Hematopoietic multipotent progenitor cell treated with erythropoietin and hydrocortisone succinate and interleukin-3 and kit ligand, for 4 days (in vitro differentiated cells): ENCODE results near the gene MRPS11.
"Not testable (repeated sequence)": the region's sequence is repeated elsewhere in the genome, so short reads cannot be mapped to it uniquely, and the experiment has no call there.

Experiments used
- DNase-seq: peaks from one replicate; pipeline ENCODE4 v3.0.0-alpha.2; 2015

The MRPS11 gene

DNA sequence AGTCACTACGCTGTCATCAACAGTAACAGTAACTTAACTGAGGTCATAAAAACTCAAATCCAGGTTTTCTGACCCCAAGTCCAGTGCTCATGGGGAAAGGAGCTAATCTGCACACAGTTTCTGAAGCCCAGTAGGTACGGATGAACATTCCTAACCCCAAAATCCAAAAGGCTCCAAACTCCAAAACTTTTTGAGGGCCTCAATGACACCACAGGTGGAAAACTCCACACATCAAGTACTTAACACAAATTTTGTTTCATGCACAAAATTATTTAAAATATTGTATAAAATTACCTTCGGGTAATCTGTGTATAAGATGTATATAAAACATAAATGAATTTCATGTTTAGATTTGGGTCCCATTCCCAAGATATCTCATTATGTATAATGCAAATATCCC, 10.8 kb upstream of the MRPS11 start:
- DNase-seq, result no peak

- DNase-seq, result no peak
Measured at GRCh38 chr15:88463870-88464532, 3.5 kb upstream of the MRPS11 start.

DNA sequence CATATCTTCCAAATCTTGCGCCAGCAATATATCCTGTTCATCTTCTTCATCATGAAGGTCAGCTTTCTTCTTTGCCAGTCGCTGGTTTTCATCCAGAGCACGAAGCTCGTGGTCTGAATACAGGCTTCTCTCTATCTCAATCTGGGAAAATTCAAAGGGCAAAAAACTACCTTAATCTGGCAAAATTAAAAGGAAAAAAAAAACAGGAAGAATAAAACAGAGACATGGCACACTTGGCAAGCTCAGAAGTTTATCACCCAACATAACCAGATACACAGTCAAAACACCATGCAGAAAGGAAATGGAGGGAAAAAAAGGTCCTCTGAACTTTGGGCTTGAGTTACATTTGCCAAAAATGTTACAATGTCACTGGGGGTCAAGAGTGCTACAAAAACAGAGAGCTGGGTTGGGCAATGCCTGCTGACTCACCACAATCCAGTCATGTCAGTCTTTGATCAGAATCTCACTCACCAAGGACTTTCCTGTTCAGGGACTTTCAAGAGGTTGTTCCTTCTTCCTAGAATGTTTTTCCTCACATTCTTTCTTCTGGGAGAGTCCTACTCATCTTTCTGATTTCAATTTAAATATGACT, 1.8 kb upstream of the MRPS11 start:
- DNase-seq, result peak; percentile 58

DNA sequence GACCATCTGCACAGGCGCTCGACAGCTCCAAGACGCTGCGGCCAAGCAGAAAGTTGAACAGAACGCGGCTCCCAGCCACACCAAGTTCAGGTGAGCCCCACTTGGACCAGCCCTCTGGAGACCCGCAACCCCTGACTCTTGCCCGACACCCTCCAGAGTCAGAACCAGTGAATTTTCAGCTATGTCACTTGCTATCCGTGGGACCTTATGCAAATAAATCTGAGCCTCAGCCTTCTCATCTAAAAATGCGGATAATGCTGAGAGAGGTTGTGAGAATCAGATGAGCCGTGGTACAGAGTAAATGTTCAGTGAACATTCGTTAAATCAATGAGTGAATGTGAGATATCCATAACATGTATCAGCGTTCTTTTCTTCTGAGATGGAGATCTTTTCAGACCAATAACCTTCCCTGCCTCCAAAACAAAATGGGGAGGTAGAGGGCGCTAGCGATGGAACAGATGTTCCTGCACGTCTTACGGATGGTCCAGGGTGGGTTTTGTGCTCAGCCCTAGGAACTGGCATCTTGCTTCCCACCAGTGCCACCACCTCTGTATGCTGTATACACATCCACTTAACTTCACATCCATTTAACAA, 524 bp downstream of the MRPS11 start:
- DNase-seq, result peak; percentile 52

GRCh38 chr15:88468721-88469120, 1.2 kb downstream of the MRPS11 start:
- not testable (repeated sequence) for DNase-seq

GRCh38 chr15:88469321-88469720, 1.8 kb downstream of the MRPS11 start:
- DNase-seq, result no peak

DNA sequence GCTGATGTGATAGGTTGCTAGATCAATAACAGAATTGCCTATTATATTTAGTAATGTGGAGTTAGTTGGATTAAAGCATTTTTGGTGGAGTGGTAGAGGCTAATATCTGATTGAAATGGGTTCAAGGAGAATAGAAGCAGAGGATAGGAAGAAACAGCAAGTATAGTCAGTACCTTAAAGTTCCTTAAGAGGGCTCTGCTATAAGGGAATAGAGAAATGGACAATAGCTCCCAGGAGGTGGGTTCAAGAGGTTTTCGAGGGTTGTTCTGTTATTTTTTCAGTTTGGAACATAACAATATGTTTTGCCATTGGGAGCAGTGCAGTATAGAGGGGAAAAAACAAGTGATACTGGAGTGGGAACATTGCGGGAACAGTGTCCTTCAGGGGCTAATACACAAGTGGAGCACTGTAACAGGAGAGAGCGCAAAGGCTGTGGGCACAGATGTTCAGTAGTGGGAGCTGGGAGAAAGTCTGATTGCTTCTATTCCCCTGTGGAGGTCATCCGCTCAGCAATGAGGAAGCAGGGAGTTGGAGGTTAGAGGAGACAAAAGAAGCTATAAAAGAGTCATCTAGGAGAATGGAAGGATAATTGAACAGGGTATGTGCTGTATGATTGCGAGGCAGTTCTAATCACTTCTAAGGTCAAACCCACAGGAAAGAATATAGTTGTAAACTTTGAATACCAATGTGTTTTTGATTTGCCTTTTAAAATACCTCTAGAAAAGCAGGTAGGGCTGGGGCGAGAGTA, 3.3 kb downstream of the MRPS11 start:
- no peak for DNase-seq

- no peak for DNase-seq
Measured at GRCh38 chr15:88472225-88472624, 4.7 kb downstream of the MRPS11 start.

DNA sequence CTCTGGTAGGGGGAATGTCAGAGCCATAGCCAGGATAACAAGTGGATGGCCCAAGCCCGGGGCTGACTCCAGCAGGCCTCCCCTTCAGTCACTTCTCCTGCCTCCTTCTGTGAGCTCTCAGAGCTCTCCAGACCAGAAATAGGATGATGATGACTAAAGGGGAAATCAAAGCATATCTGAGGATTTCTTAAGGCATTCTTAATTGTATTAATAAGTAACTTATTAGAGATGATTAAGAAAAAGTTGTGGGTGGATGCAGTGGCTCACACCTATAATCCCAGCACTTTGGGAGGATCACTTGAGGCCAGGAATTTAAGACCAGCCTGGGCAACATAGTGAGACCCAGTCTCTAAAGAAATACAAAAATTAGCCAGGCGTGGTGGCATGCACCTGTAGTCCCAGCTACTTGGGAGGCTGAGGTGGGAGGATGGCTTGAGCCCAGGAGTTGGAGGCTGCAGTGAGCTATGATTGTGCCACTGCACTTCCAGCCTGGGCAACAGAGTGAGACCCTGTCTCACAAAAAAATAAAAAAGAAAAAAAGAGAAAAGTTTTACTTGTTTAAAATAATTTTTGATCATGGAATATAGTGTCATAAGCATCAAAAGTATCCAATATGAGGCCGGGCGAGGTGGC, 6.3 kb downstream of the MRPS11 start:
- DNase-seq, result not testable (repeated sequence)

DNA sequence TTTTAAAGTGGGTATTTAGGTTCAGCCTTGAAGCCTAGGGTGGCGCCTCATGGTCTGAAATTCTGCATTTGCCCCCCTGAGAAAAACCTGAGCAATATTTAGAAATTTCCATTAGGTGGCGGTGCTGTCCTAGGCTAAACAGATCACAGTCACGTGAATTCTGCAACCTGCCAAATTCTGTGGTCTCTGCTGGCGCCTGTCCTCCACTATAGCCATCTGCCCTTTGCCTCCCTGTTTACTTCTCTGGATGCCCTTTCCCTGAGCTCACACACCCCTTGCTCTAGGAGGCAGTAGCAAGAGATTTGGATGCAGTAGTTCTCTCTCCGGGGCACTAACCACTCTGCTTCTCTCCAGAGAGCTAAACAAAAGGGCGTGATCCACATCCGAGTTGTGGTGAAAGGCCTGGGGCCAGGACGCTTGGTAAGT, 9.1 kb downstream of the MRPS11 start:
- DNase-seq, result peak; percentile 80

GRCh38 chr15:88477126-88477525, 9.6 kb downstream of the MRPS11 start:
- no peak for DNase-seq

GRCh38 chr15:88477904-88478303, 10.4 kb downstream of the MRPS11 start:
- no peak for DNase-seq

DNA sequence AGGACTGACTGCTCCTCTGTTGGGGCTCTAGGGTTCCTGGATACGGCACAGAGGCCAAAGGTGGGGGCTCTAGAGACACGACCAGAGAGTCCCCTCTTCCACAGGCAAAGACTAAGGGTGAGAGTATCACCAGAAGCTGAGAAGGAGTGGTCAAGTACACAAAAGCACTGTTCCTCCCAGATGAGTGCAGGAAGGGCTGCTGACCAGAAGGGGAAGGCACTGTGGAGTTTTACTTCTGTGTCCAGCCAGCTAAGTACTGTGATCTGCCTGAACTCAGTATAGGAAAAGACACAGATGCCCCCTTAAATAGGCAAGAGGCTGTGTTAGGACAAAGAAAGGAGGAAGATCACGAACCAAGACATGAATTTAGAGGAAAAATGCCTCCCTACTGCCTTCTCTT, 11.7 kb downstream of the MRPS11 start:
- DNase-seq, result no peak

DNA sequence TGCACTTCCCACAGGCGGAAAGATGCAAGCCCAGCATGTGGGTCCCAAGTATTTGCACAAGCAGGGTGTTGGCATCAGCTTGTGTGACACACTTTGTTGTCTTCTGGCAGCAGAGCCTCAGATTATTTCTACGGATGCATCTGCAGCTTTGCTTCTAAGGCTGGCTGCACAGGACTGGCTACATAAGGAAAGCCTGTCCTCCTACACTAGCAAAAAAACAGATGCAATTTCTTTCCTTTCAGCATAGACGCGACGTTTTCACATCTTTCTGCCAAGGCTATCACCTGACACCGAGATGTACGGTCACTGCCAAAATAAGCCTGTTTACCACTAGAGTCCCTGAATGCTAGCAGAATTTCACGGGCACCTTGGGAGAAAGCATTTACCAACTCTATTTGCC, 13.5 kb downstream of the MRPS11 start:
- no peak for DNase-seq

DNA sequence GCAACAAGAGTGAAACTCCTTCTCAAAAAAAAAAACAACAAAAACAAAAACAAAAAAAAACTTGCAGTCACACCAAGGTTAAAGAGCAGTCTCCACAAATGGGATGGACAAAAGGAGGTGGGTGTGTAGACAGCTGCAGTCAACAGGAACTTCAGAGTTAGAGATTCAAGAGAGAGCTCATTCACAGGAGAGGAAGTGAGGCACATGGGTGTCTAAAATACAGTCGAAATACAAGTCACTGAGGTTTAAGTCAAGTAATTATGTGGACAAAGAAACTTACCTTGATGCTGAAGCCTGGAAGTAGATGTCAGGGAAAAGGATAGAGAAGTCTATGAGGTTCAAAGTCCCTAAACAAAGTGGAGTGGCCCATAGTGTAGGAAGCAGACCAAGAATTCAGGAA, 14.8 kb downstream of the MRPS11 start:
- DNase-seq, result no peak

GRCh38 chr15:88484682-88485331, 17.3 kb downstream of the MRPS11 start:
- DNase-seq, result no peak

GRCh38 chr15:88487178-88487795, 19.8 kb downstream of the MRPS11 start:
- DNase-seq, result no peak

DNA sequence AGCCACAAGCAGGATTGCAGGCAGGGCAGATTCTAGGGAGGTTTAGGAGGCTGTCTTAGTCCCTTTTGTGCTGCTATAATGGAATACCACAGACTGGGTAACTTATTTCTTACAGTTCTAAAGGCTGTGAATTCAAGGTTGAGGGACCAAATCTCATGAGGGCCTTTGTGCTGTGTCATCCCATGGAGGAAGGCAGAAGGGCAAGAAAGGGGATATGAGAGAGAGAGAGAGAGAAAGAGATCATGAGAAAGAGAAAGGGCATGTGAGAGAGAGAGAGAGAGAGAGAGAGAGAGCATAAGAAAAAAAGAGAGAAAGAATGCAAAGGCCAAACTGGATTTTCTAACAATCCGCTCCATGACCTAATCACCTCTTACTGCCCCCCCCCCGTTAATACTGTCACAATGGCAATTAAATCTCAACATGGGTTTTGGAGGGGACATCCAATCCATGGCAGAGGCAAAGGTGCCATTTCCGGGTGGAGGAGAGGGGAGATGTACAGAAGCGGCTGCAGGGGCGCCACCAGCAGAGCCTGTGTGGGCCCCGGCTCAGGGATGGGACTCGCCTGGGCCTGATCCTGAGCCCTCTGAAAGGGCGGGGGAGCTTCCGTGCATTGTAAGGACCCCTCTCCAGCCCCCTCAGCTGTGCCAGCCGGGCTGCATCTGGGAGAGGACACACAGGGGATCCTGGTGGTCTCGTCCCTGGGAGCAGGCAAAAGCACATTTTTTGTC, 20.5 kb downstream of the MRPS11 start:
- DNase-seq, result no peak

DNA sequence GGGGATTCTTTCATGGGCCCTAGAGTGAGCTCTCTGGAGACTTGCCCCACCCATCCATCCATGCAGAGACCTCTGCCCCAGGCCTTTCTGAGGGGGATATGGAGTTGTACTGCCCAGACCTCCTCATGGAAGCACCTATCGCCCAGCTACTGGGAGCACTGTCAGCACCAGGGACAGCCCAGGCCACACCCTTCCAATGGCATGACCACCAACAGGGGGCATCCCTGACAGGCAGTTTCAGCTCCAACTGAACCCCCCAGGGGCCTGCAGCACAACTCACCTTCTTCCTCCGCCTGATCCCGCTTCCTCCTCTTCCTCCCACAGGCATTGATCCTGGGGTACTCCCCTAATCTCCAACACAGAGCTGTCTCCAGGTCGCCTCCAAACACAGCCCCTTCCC, 21.8 kb downstream of the MRPS11 start:
- no peak for DNase-seq

DNA sequence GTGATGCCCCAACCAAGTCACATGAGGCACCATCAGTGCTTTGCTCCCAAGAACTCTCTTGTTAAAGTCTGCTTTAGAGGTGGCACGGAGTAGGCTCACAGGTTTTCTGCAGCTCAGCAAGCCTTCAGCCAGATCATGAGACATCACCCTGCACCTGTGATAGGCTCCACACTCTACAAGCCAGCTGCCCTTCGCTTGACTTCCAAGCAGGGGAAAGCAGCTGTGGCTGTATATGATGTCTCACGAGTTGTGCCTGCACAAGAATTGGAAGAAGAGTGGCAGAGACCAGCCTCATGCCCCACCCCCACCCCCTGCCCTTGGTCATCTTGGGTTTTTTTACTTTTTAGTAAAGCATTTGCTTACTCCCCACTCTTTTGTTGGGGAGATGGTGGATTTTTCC, 22.5 kb downstream of the MRPS11 start:
- DNase-seq, result no peak

DNA sequence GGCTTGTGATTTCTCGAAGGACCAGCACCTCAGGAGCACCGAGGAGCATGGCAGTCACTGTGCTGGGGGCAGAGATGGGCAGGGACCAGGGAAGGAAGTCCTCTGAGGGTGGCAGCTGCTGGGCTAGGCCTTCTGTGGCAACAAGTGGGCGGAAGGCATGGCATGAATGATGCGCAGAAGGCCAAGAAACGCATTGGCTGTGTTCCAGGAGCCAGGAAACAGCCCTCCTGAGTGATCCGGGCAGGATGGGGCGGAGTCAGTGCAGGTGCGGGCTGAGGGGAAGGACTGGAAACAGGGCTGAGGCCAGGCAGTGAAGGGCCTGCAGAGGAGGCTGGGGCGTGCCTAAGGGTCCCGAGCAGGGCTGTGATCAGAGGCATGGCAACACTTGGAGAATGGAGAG, 23.6 kb downstream of the MRPS11 start:
- peak; percentile 13 for DNase-seq

DNA sequence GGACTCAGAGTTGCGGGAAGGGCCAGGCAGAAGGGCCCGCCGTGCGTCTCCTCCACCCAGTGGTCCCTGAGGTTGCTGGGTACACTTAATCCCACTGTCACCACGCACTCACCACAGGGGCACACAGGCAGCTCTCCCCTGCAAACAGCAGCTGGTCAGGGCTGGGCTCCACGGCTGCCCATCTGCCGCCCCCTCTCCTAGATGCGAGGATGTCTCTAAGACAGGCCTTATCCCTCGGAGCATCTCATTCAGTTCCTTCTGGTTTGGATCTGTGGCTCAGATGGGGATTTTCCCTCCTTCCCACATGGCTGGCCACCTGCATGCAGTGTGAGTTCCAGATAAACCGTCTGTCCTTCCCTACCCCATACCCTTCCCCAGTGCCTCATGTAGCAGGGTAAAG, 26.3 kb downstream of the MRPS11 start:
- DNase-seq, result no peak
